ENCODE data around the gene KIF25.

The KIF25 gene

GRCh38 chr6:168090064-168090690, 92.7 kb downstream of the KIF25 start:
- no peak for DNase-seq (ENCODE audit: low read depth)

DNA sequence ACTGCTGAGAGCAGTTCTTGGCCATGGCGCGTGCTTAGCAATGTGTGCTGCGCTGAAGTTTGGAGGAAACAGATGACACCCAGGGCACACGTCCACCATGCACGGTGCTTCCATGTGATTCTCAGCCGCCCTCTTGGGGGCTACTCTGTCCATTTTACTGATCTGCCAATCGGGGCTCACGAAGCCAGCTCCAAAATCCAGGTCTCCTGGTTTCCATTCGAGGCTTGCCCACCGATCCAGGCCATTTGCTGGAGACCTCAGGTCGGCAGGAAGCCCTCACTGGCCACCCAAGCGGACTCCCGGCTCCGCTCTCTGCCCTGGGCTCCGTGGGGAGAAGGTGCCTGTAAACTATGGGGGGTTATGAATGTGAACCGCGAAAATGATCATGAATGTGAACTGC, 93.2 kb downstream of the KIF25 start:
- DNase-seq (ENCODE audit: low read depth): no peak

- no peak for DNase-seq (ENCODE audit: low read depth)
Measured at GRCh38 chr6:168091381-168092264, 94.2 kb downstream of the KIF25 start.

DNA sequence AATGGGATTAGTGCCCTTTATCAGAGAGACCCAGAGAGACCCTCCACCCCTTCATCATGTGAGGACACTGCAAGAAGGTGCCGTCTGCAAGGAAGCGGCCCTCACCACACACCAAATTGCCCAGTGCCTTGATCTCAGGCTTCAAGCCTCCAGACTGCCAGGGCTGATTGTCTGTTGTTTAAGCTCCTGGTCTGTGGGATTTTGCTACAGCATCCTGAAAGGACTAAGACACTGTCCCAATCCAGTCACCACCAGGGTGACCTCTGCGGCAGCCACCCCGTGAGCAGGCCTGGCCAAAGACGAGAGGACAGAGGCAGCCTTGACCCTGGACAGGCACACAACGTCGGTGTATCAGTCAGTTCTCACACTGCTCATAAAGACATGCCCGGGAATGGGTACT, 95.1 kb downstream of the KIF25 start:
- no peak for DNase-seq (ENCODE audit: low read depth)

DNA sequence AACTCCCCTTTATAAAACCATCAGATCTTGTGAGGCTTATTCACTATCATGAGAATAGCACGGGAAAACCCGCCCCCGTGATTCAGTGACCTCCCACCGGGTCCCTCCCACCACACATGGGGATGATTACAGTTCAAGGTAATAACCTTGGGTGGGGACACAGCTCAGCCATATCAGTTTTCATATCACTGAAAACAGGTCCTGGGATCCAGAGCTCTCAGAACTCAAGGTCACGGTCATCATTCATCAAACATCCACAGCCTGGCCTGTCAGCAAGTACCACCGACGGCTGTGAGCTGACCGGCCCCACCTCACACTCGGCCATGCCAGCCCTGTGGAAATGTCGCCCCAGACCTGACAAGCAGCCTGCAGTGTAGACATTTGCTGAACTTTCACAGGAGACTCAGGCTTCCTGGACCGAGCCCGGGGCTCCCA, 95.6 kb downstream of the KIF25 start:
- no peak for DNase-seq (ENCODE audit: low read depth)

- DNase-seq (ENCODE audit: low read depth): no peak
Measured at GRCh38 chr6:168093634-168094033, 96.2 kb downstream of the KIF25 start.
